OCI-LY7 (cell line): ENCODE results near the gene MRPS10.
"Not testable (repeated sequence)": the region's sequence is repeated elsewhere in the genome, so short reads cannot be mapped to it uniquely, and the experiment has no call there.

Experiments used
- EZH2phosphoT487 ChIP-seq: fragments of 200-600 bp; sonication (generic); IDR thresholded peaks from 2 replicates; pipeline ENCODE4 v1.6.1; 2018; ENCODE audit warnings: low read depth, borderline replicate concordance, mild to moderate bottlenecking, mixed run types, antibody characterized with exemption, low read length, moderate library complexity, mixed read lengths
- TF ChIP-seq, protein P1 (sequence below): fragments of 200-600 bp; sonication (generic); conservative IDR thresholded peaks from 2 replicates; pipeline ENCODE4 v1.5.1; 2014; ENCODE audit warnings: mild to moderate bottlenecking, antibody characterized with exemption, low read length, moderate library complexity, mixed read lengths

DNA sequence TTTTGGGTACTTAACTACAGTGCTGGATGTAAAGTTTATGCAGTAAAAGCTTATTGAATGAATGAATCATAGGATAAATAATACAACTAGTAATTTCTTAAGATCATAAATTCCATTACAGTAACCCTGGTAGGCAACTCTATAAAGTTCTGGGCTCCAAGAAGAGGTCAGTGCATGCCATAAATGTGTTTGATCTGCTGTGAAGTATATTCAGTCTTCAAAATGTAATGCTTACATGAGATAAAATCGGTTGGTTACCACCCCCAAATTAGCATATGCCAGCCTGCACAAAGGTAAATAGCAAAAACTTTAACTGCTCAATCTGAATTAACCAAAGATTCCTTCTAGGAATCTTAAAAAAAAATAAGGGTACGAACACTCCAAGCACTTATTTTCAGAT lies 10.1 kb downstream of the MRPS10 start:
- not testable (repeated sequence) for TF ChIP-seq EZH2phosphoT487
- TF ChIP-seq, protein P1, sequence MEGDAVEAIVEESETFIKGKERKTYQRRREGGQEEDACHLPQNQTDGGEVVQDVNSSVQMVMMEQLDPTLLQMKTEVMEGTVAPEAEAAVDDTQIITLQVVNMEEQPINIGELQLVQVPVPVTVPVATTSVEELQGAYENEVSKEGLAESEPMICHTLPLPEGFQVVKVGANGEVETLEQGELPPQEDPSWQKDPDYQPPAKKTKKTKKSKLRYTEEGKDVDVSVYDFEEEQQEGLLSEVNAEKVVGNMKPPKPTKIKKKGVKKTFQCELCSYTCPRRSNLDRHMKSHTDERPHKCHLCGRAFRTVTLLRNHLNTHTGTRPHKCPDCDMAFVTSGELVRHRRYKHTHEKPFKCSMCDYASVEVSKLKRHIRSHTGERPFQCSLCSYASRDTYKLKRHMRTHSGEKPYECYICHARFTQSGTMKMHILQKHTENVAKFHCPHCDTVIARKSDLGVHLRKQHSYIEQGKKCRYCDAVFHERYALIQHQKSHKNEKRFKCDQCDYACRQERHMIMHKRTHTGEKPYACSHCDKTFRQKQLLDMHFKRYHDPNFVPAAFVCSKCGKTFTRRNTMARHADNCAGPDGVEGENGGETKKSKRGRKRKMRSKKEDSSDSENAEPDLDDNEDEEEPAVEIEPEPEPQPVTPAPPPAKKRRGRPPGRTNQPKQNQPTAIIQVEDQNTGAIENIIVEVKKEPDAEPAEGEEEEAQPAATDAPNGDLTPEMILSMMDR = not testable (repeated sequence)
